K562 (cell line): ENCODE measurements around the gene RBX1. TPM values are rescaled to one million over a fixed set of nuclear protein-coding genes. Genes with fewer than 3 reads are reported as not detected.

Experiments
- ARNT ChIP-seq, 2 experiments: fragments of 450-650 bp; IDR thresholded peaks; 2 replicates each; pipeline ENCODE4 v1.6.1; 2016; ENCODE audit warnings: mild to moderate bottlenecking in 1 of 2
- BMI1 ChIP-seq: fragments of 150-350 bp; IDR thresholded peaks from 2 replicates; pipeline ENCODE4 v1.6.1; 2014; ENCODE audit warnings: low read length
- CBX1 ChIP-seq: sonication (generic); IDR thresholded peaks from 2 replicates; pipeline ENCODE4 v1.6.1; 2016; ENCODE audit warnings: antibody characterized with exemption, low read depth, mild to moderate bottlenecking
- GABPB2 ChIP-seq: fragments of 250-450 bp; sonication (Bioruptor Pico); conservative IDR thresholded peaks from 2 replicates; pipeline ENCODE4 v1.5.1; 2021; ENCODE audit warnings: mild to moderate bottlenecking
- HSF4 ChIP-seq: fragments of 250-450 bp; sonication (Bioruptor Pico); IDR thresholded peaks from 2 replicates; pipeline ENCODE4 v2.1.2; 2022; ENCODE audit warnings: mild to moderate bottlenecking, moderate library complexity, borderline replicate concordance
- KLF6 ChIP-seq: fragments of 250-450 bp; sonication (Bioruptor Pico); IDR thresholded peaks from 2 replicates; pipeline ENCODE4 v1.4.0; 2020; ENCODE audit warnings: mild to moderate bottlenecking, moderate library complexity, borderline replicate concordance
- NEUROD1 ChIP-seq: fragments of 150-350 bp; IDR thresholded peaks from 2 replicates; pipeline ENCODE4 v1.6.1; 2014; ENCODE audit warnings: borderline replicate concordance, low read length, low read depth; ENCODE audit not compliant: partially characterized antibody
- RB1 ChIP-seq: fragments of 450-650 bp; IDR thresholded peaks from 2 replicates; pipeline ENCODE4 v1.6.1; 2017; ENCODE audit warnings: low read depth, mild to moderate bottlenecking
- SMARCA5 ChIP-seq: fragments of 450-650 bp; IDR thresholded peaks from 2 replicates; pipeline ENCODE4 v1.6.1; 2016
- YY1 ChIP-seq, 3 experiments: IDR thresholded peaks; 2 replicates each; pipeline ENCODE4 v1.6.1; 2011; ENCODE audit warnings: low read length in 2 of 3, mild to moderate bottlenecking in 2 of 3, moderate library complexity in 2 of 3, borderline replicate concordance in 1 of 3, control low read depth in 1 of 3, low read depth in 1 of 3; ENCODE audit not compliant: insufficient read depth in 3 of 3, insufficient replicate concordance in 2 of 3, control insufficient read depth in 1 of 3, insufficient read length in 1 of 3; ENCODE audit errors: extremely low read depth in 1 of 3
- ZZZ3 ChIP-seq: fragments of 450-650 bp; IDR thresholded peaks from 2 replicates; pipeline ENCODE4 v1.6.1; 2016; ENCODE audit warnings: antibody characterized with exemption, mild to moderate bottlenecking, moderate library complexity
- polyA plus RNA-seq, 8 experiments: library from polyadenylated mRNA; depleted of rRNA in 4 of 8; stranded (reverse) in 5 of 8; unstranded in 3 of 8; fragments of >200 nt; fragmentation: Nextera tagmentation in 2 of 8; fragmentation: Illumina TruSeq in 1 of 8; extraction: Ambion mirVana in 2 of 8; extraction: Trizol in 1 of 8; gene quantifications; 2 replicates each; pipeline versions ENCODE4 v1.2.1 to v1.2.3, GENCODE V29; 2011 to 2014; ENCODE audit warnings: inconsistent platforms in 1 of 8, missing spikeins in 1 of 8
- total RNA-seq, 7 experiments: library from RNA; depleted of rRNA in 6 of 7; stranded (reverse); fragments of >200 nt in 6 of 7; fragmentation: Illumina TruSeq in 2 of 7; extraction: Trizol in 2 of 7; gene quantifications; 2 replicates each; pipeline versions ENCODE4 v1.2.1 to v1.2.3, GENCODE V29; 2011 to 2021; ENCODE audit warnings: low replicate concordance in 1 of 7
- TF ChIP-seq, protein P1 (sequence below): fragments of 250-450 bp; sonication (Bioruptor Pico); IDR thresholded peaks from 2 replicates; pipeline ENCODE4 v1.5.0; 2020; ENCODE audit warnings: mild to moderate bottlenecking, borderline replicate concordance
- TF ChIP-seq, protein P2 (sequence below): fragments of 450-650 bp; IDR thresholded peaks from 2 replicates; pipeline ENCODE4 v1.6.1; 2016
- TF ChIP-seq, protein P3 (sequence below), 2 experiments: fragments of 150-350 bp in 1 of 2; IDR thresholded peaks; 2 replicates each; pipeline ENCODE4 v1.6.1; 2012 to 2016; ENCODE audit warnings: low read depth in 2 of 2, low read length in 2 of 2, mild to moderate bottlenecking in 1 of 2, moderate library complexity in 1 of 2
- TF ChIP-seq, protein P4 (sequence below): fragments of 450-650 bp; formaldehyde crosslinking; IDR thresholded peaks from 2 replicates; pipeline ENCODE4 v1.4.0; 2020; ENCODE audit warnings: mild to moderate bottlenecking, mixed read lengths

RBX1 gene
- total and polyA plus RNA-seq, 9 of the 15 experiments (the other 6 are each of a cell fraction or from before 2014, with no cell fraction given) = 44.0 to 259 (median 67.9) TPM

DNA sequence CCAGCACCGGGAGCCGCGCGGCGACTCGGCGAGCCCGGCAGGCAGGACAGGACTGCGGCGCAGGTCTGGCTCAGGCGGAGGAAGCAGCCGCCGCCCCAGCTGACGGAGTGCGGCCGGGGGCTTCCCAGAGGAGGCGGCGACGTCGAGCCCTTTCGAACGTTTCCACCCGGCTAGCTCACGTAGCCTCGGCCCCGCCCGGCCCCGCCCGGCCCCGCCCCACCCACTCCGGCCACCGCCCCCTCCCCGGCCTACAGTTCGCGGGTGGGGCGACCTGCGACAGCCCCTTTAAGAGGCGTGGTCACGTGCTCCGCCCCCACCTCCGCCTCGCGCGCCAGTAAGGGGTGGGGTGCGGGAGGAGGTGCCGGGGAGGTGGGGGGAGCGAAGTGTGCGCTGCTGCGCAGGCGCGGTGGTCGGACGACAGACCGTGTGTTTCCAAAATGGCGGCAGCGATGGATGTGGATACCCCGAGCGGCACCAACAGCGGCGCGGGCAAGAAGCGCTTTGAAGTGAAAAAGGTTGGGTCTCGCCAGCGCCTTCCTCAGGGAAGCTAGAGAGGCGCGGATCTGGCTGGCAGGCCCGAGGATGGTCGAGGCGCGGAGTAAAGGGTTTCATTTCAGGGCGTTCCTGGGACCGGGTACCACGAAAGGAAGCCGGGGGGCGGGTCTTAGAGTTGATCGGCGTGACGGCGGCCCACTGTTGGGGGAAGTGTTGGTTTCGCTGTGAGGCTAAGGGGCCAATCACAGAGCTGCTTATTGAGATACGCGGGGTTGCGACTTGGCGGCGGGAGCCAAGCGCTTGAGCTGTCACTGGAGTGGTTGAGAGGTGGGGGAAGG, at the start of gene RBX1 (continued):
- no peak for TF ChIP-seq BMI1
- TF ChIP-seq HSF4 (CRISPR knock-in tag) = no peak
- no peak for TF ChIP-seq SMARCA5
- TF ChIP-seq ZZZ3 = peak; percentile 60; the same call in 1 of the 2 replicates
- TF ChIP-seq, protein P1, sequence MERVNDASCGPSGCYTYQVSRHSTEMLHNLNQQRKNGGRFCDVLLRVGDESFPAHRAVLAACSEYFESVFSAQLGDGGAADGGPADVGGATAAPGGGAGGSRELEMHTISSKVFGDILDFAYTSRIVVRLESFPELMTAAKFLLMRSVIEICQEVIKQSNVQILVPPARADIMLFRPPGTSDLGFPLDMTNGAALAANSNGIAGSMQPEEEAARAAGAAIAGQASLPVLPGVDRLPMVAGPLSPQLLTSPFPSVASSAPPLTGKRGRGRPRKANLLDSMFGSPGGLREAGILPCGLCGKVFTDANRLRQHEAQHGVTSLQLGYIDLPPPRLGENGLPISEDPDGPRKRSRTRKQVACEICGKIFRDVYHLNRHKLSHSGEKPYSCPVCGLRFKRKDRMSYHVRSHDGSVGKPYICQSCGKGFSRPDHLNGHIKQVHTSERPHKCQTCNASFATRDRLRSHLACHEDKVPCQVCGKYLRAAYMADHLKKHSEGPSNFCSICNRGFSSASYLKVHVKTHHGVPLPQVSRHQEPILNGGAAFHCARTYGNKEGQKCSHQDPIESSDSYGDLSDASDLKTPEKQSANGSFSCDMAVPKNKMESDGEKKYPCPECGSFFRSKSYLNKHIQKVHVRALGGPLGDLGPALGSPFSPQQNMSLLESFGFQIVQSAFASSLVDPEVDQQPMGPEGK (CRISPR knock-in tag) = no peak
- TF ChIP-seq ARNT (IDR thresholded peaks at IDR 0.05) = no peak
- TF ChIP-seq RB1 = peak; percentile 52; the same call in 1 of the 2 replicates
- peak; percentile 75 to 94 (median 92) for TF ChIP-seq YY1 (IDR thresholded peaks at IDR 0.05; ENCODE audit: borderline replicate concordance in 1 of 3, control insufficient read depth in 1 of 3, extremely low read depth in 1 of 3, insufficient read depth in 3 of 3, insufficient read length in 1 of 3, insufficient replicate concordance in 2 of 3, low read depth in 1 of 3, low read length in 2 of 3)
- TF ChIP-seq, protein P2, sequence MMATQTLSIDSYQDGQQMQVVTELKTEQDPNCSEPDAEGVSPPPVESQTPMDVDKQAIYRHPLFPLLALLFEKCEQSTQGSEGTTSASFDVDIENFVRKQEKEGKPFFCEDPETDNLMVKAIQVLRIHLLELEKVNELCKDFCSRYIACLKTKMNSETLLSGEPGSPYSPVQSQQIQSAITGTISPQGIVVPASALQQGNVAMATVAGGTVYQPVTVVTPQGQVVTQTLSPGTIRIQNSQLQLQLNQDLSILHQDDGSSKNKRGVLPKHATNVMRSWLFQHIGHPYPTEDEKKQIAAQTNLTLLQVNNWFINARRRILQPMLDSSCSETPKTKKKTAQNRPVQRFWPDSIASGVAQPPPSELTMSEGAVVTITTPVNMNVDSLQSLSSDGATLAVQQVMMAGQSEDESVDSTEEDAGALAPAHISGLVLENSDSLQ = peak; percentile 99
- TF ChIP-seq KLF6 = no peak
- TF ChIP-seq NEUROD1 = peak; percentile 78
- TF ChIP-seq, protein P3, sequence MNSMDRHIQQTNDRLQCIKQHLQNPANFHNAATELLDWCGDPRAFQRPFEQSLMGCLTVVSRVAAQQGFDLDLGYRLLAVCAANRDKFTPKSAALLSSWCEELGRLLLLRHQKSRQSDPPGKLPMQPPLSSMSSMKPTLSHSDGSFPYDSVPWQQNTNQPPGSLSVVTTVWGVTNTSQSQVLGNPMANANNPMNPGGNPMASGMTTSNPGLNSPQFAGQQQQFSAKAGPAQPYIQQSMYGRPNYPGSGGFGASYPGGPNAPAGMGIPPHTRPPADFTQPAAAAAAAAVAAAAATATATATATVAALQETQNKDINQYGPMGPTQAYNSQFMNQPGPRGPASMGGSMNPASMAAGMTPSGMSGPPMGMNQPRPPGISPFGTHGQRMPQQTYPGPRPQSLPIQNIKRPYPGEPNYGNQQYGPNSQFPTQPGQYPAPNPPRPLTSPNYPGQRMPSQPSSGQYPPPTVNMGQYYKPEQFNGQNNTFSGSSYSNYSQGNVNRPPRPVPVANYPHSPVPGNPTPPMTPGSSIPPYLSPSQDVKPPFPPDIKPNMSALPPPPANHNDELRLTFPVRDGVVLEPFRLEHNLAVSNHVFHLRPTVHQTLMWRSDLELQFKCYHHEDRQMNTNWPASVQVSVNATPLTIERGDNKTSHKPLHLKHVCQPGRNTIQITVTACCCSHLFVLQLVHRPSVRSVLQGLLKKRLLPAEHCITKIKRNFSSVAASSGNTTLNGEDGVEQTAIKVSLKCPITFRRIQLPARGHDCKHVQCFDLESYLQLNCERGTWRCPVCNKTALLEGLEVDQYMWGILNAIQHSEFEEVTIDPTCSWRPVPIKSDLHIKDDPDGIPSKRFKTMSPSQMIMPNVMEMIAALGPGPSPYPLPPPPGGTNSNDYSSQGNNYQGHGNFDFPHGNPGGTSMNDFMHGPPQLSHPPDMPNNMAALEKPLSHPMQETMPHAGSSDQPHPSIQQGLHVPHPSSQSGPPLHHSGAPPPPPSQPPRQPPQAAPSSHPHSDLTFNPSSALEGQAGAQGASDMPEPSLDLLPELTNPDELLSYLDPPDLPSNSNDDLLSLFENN (IDR thresholded peaks at IDR 0.05; ENCODE audit: low read depth in 2 of 2, low read length in 2 of 2) = no peak
- peak; percentile 40; the same call in 1 of the 2 replicates for TF ChIP-seq CBX1
- no peak for TF ChIP-seq GABPB2 (CRISPR knock-in tag)
- TF ChIP-seq, protein P4, sequence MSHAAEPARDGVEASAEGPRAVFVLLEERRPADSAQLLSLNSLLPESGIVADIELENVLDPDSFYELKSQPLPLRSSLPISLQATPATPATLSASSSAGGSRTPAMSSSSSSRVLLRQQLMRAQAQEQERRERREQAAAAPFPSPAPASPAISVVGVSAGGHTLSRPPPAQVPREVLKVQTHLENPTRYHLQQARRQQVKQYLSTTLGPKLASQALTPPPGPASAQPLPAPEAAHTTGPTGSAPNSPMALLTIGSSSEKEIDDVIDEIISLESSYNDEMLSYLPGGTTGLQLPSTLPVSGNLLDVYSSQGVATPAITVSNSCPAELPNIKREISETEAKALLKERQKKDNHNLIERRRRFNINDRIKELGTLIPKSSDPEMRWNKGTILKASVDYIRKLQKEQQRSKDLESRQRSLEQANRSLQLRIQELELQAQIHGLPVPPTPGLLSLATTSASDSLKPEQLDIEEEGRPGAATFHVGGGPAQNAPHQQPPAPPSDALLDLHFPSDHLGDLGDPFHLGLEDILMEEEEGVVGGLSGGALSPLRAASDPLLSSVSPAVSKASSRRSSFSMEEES = peak; percentile 95
